Panc1 (cell line): ENCODE measurements around the gene YTHDC2.

Experiments
- POLR2AphosphoS5 ChIP-seq: IDR thresholded peaks from 2 replicates; pipeline ENCODE4 v1.6.1; 2012; ENCODE audit warnings: mild to moderate bottlenecking, low read depth, low read length, moderate library complexity
- SIN3A ChIP-seq: IDR thresholded peaks from 2 replicates; pipeline ENCODE4 v1.6.1; 2012; ENCODE audit warnings: low read depth, mild to moderate bottlenecking, low read length, moderate library complexity, borderline replicate concordance; ENCODE audit not compliant: insufficient read depth
- TCF7L2 ChIP-seq: IDR thresholded peaks from 2 replicates; pipeline ENCODE4 v1.6.1; 2011; ENCODE audit warnings: mild to moderate bottlenecking, low read depth, low read length, inconsistent platforms
- TF ChIP-seq, protein P1 (sequence below): fragments of 450-650 bp; IDR thresholded peaks from 2 replicates; pipeline ENCODE4 v1.5.1; 2017; ENCODE audit warnings: mild to moderate bottlenecking

GRCh38 chr5:113488645-113489184 is 24.8 kb upstream of the YTHDC2 start:
- TF ChIP-seq, protein P1, sequence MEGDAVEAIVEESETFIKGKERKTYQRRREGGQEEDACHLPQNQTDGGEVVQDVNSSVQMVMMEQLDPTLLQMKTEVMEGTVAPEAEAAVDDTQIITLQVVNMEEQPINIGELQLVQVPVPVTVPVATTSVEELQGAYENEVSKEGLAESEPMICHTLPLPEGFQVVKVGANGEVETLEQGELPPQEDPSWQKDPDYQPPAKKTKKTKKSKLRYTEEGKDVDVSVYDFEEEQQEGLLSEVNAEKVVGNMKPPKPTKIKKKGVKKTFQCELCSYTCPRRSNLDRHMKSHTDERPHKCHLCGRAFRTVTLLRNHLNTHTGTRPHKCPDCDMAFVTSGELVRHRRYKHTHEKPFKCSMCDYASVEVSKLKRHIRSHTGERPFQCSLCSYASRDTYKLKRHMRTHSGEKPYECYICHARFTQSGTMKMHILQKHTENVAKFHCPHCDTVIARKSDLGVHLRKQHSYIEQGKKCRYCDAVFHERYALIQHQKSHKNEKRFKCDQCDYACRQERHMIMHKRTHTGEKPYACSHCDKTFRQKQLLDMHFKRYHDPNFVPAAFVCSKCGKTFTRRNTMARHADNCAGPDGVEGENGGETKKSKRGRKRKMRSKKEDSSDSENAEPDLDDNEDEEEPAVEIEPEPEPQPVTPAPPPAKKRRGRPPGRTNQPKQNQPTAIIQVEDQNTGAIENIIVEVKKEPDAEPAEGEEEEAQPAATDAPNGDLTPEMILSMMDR = no peak
- TF ChIP-seq POLR2AphosphoS5 (no peak), SIN3A (no peak), TCF7L2 (no peak)
